Fibroblast of mammary gland (primary cell): Measurements from ENCODE around the gene LNX2.

Experiments
- DNase-seq: peaks from one replicate; pipeline ENCODE4 v3.0.0-alpha.2; 2010; ENCODE audit warnings: low read depth
- H3K4me3 ChIP-seq: 2 replicates; pipeline ENCODE4 v1.5.1; 2011; ENCODE audit warnings: low read depth, mild to moderate bottlenecking, low read length, moderate library complexity; ENCODE audit not compliant: control insufficient read depth
- TF ChIP-seq, protein P1 (sequence below): conservative IDR thresholded peaks from 2 replicates; pipeline ENCODE4 v1.5.1; 2011; ENCODE audit warnings: low read depth, low read length, inconsistent platforms; ENCODE audit not compliant: control insufficient read depth, insufficient read depth

The LNX2 gene

DNA sequence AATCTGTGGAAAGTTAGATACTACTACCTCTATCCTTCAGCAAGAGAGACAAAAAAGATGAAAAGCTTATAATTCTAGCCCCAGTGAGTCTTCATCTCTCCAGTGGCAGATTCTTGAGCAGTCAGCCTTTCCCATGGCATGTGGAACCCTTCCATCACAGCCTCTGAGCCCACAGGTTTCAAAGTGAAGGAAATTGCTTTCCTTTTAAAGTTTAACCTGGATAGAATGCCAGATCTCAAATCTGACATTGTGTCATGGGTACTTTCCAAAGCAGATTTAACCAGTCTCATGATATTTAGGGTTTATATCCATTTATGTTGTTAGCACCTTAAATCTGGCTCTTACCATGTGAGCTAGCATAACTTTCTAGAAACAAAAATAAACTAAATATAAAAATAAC lies 40.7 kb upstream of the LNX2 start:
- no peak overlapping the region for H3K4me3 ChIP-seq
- TF ChIP-seq, protein P1, sequence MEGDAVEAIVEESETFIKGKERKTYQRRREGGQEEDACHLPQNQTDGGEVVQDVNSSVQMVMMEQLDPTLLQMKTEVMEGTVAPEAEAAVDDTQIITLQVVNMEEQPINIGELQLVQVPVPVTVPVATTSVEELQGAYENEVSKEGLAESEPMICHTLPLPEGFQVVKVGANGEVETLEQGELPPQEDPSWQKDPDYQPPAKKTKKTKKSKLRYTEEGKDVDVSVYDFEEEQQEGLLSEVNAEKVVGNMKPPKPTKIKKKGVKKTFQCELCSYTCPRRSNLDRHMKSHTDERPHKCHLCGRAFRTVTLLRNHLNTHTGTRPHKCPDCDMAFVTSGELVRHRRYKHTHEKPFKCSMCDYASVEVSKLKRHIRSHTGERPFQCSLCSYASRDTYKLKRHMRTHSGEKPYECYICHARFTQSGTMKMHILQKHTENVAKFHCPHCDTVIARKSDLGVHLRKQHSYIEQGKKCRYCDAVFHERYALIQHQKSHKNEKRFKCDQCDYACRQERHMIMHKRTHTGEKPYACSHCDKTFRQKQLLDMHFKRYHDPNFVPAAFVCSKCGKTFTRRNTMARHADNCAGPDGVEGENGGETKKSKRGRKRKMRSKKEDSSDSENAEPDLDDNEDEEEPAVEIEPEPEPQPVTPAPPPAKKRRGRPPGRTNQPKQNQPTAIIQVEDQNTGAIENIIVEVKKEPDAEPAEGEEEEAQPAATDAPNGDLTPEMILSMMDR, result no peak
- DNase-seq, result no peak

DNA sequence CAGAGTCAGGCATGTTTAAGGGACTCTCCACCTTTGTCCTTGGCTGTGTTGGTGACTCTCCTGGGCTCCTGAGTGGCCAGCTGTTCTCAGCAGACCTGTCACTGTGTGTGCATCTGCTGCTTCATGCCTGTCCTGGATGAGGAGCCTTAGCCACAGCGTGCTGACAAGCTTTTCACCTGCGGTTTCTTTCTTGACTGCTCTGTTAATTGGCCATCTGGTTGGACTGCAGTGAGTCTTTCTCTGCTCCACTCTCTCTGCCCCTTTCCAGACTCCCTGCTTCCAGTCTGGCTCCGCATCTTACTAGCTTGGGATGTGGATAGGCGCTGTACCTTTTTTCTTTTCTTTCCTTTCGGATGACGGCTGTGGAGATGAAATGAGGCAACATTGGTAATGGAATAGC lies 40.2 kb upstream of the LNX2 start:
- TF ChIP-seq, protein P1, result no peak
- no peak for DNase-seq
- no peak overlapping the region for H3K4me3 ChIP-seq

DNA sequence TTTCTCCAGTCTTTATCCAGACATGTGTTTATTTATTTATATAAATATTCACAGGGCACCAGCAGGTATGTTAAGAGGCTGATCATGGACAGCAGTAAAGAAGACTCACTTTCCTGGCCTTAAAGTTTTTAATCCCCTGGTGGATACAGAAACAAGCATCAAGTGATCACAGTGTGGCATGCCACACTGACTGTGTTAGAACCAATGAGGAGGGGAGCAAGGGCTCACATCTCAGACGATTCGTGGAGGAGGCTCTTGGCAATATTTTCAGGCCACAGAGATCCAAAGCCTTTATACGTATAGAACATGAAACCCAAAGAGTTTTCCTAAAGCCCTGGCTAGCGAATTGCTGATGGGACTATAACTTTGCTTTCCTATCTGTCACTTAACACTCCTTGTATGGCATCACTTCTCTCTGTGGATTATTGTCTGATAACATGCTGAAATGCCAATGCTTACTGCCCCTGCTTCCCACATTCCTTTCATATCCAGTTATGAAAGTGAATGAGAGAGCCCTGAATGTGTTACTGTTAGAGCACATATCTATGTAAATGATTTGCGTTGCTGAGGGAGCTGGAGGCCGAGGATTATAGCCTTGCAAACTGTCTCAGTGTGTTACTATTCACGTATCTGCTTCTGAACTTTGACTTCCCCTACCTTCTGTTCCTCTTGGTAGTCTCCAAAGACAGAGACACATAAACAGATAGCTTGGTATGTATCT lies 39.0 kb upstream of the LNX2 start:
- TF ChIP-seq, protein P1, result no peak
- no peak overlapping the region for H3K4me3 ChIP-seq
- DNase-seq, result no peak

DNA sequence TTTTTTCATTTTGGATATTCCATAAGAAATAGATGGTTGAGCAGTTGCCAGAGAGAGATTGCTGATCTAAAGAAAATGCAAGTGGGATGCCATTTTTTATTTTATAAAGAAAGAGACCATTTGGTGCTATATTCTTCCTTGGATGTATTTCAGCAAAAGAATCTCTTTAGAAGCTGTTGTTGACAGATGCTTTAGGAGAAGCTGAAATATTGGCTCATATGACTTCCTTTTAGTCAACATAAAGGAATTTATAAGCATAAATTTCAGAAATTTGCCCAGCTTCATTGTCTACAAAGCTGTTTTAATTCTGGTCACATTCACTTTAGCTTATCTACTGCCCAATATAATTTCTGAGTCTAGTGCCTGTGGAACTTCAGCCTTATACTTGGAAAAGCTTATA lies 38.2 kb upstream of the LNX2 start:
- no peak overlapping the region for H3K4me3 ChIP-seq
- TF ChIP-seq, protein P1, result no peak
- peak; percentile 40 for DNase-seq

DNA sequence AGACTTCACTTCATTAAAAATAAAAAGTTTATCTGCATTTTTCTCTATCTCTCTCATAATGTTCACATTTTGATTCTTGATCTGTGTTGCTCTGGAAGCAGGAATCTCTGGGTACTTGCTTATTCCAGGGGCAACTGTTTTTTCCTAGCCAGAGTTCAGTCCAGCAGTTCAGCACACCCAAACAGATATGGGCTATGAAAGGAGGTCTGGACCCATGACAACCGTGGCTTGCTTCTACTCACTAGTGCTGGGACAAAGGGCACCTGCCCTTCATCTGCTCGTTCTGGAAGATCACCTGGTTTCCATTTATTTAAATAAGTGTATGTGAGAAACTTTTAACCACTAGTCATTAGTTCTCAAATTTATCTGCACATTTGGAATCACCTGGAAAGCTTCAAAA lies 37.4 kb upstream of the LNX2 start:
- H3K4me3 ChIP-seq, result no peak overlapping the region

DNA sequence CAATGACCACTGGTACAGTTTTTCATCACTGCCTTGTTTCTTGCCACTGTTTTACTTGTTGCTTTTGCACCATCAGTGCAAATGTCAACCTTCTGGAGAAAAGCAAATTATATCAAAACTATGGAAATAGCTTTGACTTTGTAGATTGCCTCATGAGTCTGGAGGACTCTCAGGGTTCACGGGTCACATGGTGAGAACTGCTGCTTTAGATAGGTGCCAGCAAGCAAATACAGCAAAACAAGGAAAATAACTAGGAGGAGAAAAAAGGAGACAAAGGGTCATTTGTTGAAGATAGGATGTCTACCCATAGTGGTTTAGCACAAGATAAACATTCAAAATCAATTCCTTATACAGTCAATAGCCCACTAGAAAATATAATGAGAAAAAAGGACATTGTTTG lies 34.5 kb upstream of the LNX2 start:
- no peak for DNase-seq

More for the DNA sequence above, 37.4 kb upstream of the LNX2 start:
- TF ChIP-seq, protein P1, result no peak
- DNase-seq, result no peak

DNA sequence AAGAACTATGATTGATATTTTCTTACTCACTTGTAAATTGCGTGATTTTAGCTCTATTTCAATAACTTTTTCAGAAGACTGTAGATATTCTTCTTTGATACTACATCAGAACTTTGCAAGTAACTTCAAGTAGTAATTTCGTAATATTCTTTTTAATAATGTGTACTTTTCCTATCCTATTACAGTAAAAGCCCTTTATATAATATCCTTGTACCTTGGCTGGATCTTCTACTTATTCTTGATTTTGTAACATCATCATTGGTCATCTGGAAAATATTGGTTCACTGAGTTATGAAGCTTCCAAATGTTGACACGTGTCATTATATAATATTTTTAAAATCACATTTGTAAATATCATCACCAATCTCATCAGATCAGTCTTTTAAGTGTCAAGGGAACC lies 33.7 kb upstream of the LNX2 start:
- TF ChIP-seq, protein P1, result no peak
- no peak for DNase-seq
- no peak overlapping the region for H3K4me3 ChIP-seq

More for the DNA sequence above, 34.5 kb upstream of the LNX2 start:
- TF ChIP-seq, protein P1, result no peak
- no peak overlapping the region for H3K4me3 ChIP-seq
